Measurements from ENCODE around the gene AFG1L.

Gene AFG1L

DNA sequence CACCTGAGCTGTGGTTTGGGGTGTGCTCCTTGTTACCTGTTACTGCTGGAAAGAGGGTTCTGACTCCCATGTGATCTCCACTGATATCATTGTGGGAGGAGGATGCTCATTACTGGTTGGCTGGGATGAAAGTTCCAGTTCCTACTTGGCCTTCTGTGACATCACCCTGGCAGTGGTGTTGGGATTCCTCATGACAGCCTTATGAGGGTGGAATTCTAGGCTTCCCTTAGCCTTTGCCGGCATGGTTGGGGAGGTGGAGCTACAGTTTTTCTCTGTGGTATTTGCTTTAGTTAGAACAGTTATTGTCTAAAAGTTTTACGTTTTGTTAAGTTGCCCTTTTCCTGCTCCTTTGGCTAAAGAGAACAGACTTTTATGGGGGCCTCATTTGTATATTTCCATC lies 112.1 kb downstream of the AFG1L start:
- TF ChIP-seq TAF1 (IDR thresholded peaks at IDR 0.05; ENCODE audit: borderline replicate concordance, insufficient read depth, low read length) (no peak), FOXP2 (optimal IDR thresholded peaks at IDR 0.05; ENCODE audit: borderline replicate concordance, extremely low read depth, extremely low read length, insufficient read depth) (no peak), REST (IDR thresholded peaks at IDR 0.05; ENCODE audit: insufficient read depth in 1 of 2, low read depth in 2 of 2, low read length in 2 of 2) (no peak), POLR2AphosphoS5 (IDR thresholded peaks at IDR 0.05; ENCODE audit: low read depth, low read length) (no peak), SIN3A (IDR thresholded peaks at IDR 0.05; ENCODE audit: borderline replicate concordance, insufficient read depth, low read length) (no peak)

- no peak for TF ChIP-seq POLR2AphosphoS5 (IDR thresholded peaks at IDR 0.05; ENCODE audit: low read depth, low read length)
- TF ChIP-seq TAF1 (IDR thresholded peaks at IDR 0.05; ENCODE audit: borderline replicate concordance, insufficient read depth, low read length), result no peak
- no peak for TF ChIP-seq FOXP2 (optimal IDR thresholded peaks at IDR 0.05; ENCODE audit: borderline replicate concordance, extremely low read depth, extremely low read length, insufficient read depth)
- no peak for TF ChIP-seq REST (IDR thresholded peaks at IDR 0.05; ENCODE audit: insufficient read depth in 1 of 2, low read depth in 2 of 2, low read length in 2 of 2)
- no peak for TF ChIP-seq SIN3A (IDR thresholded peaks at IDR 0.05; ENCODE audit: borderline replicate concordance, insufficient read depth, low read length)
Measured at GRCh38 chr6:108407904-108408827, 113.3 kb downstream of the AFG1L start.

DNA sequence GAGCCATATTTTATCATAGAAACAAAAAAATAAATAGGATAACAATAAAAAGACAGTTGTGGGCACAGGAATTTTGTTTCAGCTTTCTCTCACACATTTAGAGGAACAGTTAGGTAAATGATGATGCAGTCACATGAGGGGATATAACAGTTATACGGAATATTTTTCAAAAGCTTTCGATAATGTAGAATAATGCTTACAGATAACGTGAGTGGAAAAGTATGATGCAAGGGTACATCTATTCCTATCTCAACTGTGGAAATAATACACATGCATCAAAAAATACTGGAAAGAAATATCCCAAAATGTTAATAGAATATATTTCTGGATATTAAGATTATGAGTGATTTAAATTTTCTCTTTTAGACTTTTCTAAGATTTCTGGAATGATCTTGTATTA lies 114.0 kb downstream of the AFG1L start:
- TF ChIP-seq SIN3A (IDR thresholded peaks at IDR 0.05; ENCODE audit: borderline replicate concordance, insufficient read depth, low read length), result no peak
- no peak for TF ChIP-seq TAF1 (IDR thresholded peaks at IDR 0.05; ENCODE audit: borderline replicate concordance, insufficient read depth, low read length)
- no peak for TF ChIP-seq FOXP2 (optimal IDR thresholded peaks at IDR 0.05; ENCODE audit: borderline replicate concordance, extremely low read depth, extremely low read length, insufficient read depth)

DNA sequence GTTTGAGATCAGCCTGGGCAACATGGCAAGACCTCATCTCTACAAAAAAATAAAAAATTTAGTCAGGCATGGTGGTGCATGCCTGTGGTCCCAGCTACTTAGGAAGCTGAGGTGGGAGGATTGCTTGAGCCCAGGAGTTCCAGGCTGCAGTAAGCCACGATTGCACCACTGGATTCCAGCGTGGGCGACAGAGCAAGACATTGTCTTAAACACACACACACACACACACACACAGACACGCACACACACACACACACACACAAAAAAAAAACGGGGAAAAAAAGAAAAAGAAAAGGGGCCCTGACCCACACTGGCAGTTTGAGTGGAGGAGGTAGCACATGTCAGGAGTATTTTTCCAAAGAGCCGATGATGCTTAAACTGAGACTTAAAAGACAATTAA lies 122.2 kb downstream of the AFG1L start:
- TF ChIP-seq TAF1 (IDR thresholded peaks at IDR 0.05; ENCODE audit: borderline replicate concordance, insufficient read depth, low read length) (no peak), REST (IDR thresholded peaks at IDR 0.05; ENCODE audit: insufficient read depth in 1 of 2, low read depth in 2 of 2, low read length in 2 of 2) (no peak), FOXP2 (optimal IDR thresholded peaks at IDR 0.05; ENCODE audit: borderline replicate concordance, extremely low read depth, extremely low read length, insufficient read depth) (no peak), POLR2AphosphoS5 (IDR thresholded peaks at IDR 0.05; ENCODE audit: low read depth, low read length) (no peak), SIN3A (IDR thresholded peaks at IDR 0.05; ENCODE audit: borderline replicate concordance, insufficient read depth, low read length) (no peak)

DNA sequence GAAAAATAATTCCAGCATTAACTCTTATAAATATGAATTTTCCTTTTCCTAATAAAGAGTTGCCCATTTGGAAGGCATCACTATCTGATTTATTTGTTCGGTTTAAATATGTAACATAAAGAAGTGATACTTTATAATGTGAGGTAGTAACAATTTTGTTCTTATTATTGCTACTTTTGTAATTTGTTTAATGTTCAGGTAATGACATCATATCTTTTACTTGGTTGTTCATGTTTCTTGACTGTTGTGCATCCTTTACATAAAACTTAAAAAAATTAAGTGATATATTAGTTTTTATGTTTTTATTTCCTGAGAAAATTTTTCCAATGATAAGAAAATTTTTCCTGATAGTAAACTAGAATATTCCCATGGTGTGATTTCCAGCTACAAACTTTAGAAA lies 124.6 kb downstream of the AFG1L start:
- no peak for TF ChIP-seq POLR2AphosphoS5 (IDR thresholded peaks at IDR 0.05; ENCODE audit: low read depth, low read length)
- TF ChIP-seq SIN3A (IDR thresholded peaks at IDR 0.05; ENCODE audit: borderline replicate concordance, insufficient read depth, low read length), result no peak
- TF ChIP-seq FOXP2 (optimal IDR thresholded peaks at IDR 0.05; ENCODE audit: borderline replicate concordance, extremely low read depth, extremely low read length, insufficient read depth), result no peak
- TF ChIP-seq TAF1 (IDR thresholded peaks at IDR 0.05; ENCODE audit: borderline replicate concordance, insufficient read depth, low read length), result no peak

All from PFSK-1 (cell line).